Fibroblast of the aortic adventitia (primary cell): Measurements from ENCODE around the gene KIF26B. TPM values are rescaled to one million over a fixed set of nuclear protein-coding genes. Genes with fewer than 3 reads are reported as not detected.

Source experiments
- DNase-seq: peaks from one replicate; pipeline ENCODE4 v3.0.0-alpha.2; 2010; ENCODE audit warnings: low read depth
- H3K4me3 ChIP-seq: 2 replicates; pipeline ENCODE4 v1.5.1; 2011; ENCODE audit warnings: low read depth, mild to moderate bottlenecking, control low read depth, low read length, moderate library complexity
- total RNA-seq: library from RNA; depleted of rRNA; stranded (reverse); fragments of >200 nt; gene quantifications from 2 replicates; pipeline ENCODE4 v1.2.3, GENCODE V29; 2012; ENCODE audit warnings: low replicate concordance
- TF ChIP-seq, protein P1 (sequence below): IDR thresholded peaks from 2 replicates; pipeline ENCODE4 v1.5.1; 2011; ENCODE audit warnings: mild to moderate bottlenecking, low read length, control low read depth, inconsistent platforms; ENCODE audit not compliant: insufficient read depth

KIF26B gene
- total RNA-seq, 1 donor = 4.6 TPM

DNA sequence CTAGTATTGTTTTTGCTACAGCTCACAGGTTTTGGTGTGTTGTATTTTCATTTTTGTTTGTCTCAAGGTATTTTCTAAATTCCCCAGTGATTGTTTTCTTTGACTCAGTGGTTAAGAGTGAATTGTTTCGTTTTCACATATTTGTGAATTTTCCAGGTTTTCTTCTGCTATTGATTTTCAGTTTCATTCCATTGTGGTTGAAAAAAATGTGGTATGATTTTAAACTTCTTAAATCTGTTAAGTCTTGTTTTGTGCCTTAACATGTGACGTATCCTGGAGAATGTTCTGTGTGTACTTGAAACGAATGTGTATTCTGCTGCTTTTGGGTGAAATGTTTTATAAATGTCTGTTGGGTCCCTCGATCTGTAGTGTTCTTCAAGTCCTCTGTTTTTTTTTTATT is 117.9 kb downstream of the KIF26B start:
- H3K4me3 ChIP-seq = no peak overlapping the region
- TF ChIP-seq, protein P1, sequence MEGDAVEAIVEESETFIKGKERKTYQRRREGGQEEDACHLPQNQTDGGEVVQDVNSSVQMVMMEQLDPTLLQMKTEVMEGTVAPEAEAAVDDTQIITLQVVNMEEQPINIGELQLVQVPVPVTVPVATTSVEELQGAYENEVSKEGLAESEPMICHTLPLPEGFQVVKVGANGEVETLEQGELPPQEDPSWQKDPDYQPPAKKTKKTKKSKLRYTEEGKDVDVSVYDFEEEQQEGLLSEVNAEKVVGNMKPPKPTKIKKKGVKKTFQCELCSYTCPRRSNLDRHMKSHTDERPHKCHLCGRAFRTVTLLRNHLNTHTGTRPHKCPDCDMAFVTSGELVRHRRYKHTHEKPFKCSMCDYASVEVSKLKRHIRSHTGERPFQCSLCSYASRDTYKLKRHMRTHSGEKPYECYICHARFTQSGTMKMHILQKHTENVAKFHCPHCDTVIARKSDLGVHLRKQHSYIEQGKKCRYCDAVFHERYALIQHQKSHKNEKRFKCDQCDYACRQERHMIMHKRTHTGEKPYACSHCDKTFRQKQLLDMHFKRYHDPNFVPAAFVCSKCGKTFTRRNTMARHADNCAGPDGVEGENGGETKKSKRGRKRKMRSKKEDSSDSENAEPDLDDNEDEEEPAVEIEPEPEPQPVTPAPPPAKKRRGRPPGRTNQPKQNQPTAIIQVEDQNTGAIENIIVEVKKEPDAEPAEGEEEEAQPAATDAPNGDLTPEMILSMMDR = no peak
- DNase-seq = no peak

DNA sequence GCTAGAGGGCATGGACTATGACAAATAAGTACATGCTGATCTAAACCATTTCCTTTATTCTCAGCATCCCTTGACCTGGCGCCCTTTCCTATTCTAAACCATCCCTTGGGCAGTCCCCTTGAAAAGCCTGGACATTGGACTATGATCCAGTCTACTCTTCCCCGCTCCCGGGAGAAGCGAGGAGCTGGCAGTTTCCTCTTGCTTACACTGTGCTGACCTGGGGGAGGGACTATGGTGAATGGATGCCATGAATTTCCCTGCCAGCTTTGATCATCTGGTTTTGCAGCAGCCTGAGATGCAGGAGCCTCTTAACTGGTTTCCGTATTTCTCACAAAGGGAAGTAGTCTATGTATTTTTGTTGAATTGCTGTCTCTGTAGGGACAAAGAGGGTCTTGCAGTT is 121.7 kb downstream of the KIF26B start:
- no peak for DNase-seq
- H3K4me3 ChIP-seq = no peak overlapping the region
- TF ChIP-seq, protein P1 = no peak

DNA sequence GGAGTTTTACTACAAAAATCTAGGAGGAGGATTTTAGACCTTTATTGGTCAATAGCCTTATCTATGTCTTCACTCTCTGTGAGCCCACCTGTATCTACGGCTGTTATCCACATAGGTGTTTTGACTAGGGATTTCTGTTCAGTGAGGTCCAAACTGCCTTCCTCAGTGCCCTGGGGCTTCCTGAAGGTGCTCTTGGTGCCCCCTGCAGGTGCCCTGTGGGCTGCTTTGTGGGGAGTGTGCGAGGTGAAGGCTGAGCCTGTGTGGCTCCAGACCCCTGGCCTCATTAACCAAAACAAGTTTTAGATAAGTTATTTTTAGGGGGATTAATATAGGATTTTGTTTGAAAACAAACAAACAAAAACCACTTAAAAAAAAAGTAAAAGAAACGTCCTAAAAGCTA is 122.5 kb downstream of the KIF26B start:
- TF ChIP-seq, protein P1 = peak; percentile 2
- no peak for DNase-seq

DNA sequence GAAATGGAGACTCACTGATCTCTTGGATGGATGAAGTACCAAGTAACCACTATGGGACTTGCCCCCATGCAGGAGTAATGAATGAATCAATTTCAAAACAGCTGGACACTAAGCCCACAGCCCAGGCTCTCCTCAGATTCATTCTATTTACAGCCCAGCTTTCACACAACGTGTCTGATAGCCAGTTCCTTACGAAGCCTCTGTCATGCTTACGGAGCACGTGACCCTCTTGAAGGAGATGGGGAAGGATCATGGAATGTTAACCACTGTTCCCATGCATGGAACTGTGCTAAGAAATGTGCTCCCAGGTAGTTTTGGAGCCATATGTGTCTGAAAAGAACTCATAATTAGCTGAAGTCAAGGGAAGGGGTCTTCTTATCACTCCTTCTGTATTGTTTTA is 124.1 kb downstream of the KIF26B start:
- TF ChIP-seq, protein P1 = no peak
- no peak overlapping the region for H3K4me3 ChIP-seq
- DNase-seq = no peak

More for the DNA sequence above, 122.5 kb downstream of the KIF26B start:
- no peak overlapping the region for H3K4me3 ChIP-seq

DNA sequence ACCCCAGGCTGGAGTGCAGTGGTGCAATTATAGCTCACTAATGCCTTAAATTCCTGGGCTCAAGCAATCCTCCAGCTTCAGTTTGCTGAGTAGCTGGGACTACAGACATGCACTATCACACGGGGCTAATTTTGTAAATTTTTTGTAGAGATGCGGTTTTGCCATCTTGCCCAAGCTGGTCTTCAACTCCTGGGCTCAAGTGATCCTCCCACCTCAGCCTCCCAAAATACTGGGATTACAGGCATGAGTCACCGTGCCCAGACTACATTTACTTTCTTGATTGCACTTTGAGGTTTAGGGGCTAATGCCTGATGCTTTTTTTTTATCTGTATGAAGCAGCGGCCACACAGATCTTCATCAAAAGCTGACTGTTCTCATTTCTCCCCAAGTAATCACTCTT is 124.6 kb downstream of the KIF26B start:
- no peak overlapping the region for H3K4me3 ChIP-seq
- TF ChIP-seq, protein P1 = no peak
- DNase-seq = no peak

DNA sequence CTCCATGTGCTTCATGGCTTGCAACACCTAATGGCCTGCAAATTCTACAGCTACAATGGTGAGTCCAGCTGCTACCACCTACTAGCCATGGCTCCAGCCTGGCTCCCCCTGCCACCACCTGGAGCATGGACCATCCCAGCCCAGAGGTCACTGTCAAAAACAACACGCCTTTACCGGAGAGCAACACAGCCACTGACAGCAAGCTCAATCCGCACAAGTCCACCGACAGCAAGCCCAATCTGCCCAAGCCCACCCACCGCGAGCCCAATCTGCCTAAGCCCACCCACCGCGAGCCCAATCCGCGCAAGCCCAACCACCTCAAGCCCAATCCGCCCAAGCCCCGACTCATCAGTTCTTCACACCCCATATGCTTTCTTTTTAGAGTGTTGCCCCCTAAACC is 128.2 kb downstream of the KIF26B start:
- H3K4me3 ChIP-seq = no peak overlapping the region
- no peak for DNase-seq
- TF ChIP-seq, protein P1 = no peak

DNA sequence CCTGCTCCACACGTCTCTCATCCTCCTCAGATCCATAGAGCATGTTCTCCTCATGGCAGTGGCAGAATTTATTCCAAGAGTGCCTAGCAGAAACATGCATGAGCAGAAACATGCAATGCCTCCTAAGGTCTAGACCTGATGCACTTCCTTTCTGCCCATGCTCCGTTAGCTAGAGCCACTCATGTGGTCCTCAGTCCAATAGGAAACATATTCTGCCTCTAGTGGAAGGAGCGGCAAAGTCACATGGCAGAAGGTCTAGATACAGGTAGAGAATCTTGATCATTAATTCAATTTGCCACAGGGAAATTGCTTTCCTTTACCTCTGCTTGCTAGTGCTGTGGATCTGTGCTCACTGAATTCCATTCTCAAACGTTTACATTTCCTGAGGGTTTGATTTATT is 130.4 kb downstream of the KIF26B start:
- TF ChIP-seq, protein P1 = no peak
- DNase-seq = no peak
- no peak overlapping the region for H3K4me3 ChIP-seq
